GM18498 (cell line): Measurements from ENCODE around the gene ITIH5.

ENCODE experiments used
- ATAC-seq: cut with Tn5 transposase; IDR thresholded peaks from one replicate; pipeline ENCODE4 v1.9.1; 2021; ENCODE audit warnings: mild to moderate bottlenecking, moderate library complexity; ENCODE audit not compliant: unreplicated experiment

ITIH5 gene

DNA sequence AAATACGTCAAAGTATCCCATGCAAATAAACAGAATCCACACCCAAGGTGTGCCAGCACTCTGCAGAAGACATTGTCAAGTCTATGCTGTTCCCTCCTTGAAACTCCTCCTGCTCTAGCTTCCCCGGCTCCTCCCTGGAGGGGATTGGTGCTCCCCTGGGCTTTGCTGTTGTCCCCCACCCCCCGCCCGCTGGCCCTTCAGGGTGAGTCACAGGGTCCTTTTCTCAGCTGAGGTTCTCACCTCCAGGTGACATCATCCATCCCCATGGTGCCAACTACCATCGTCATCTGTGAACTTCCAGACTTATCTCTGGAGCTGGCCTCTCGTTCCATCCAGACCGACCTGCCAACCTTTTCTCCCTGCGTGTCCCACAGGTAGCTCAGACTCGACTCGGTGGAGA lies 77.0 kb downstream of the ITIH5 start:
- no peak for ATAC-seq

DNA sequence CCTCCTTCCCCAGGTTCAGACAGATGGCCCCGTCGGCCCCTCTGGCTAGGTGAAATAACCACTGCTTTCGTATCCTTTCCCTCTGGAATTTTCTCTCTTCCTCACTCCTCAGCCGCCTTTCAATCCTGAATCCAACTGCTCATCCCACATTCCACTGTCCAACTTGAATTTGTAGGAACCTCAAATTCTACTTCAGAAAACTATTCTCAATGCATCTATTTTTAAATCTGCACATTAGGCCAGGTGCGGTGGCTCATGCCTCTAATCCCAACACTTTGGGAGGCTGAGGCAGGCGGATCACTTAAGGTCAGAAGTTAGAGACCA lies 78.9 kb downstream of the ITIH5 start:
- no peak for ATAC-seq

DNA sequence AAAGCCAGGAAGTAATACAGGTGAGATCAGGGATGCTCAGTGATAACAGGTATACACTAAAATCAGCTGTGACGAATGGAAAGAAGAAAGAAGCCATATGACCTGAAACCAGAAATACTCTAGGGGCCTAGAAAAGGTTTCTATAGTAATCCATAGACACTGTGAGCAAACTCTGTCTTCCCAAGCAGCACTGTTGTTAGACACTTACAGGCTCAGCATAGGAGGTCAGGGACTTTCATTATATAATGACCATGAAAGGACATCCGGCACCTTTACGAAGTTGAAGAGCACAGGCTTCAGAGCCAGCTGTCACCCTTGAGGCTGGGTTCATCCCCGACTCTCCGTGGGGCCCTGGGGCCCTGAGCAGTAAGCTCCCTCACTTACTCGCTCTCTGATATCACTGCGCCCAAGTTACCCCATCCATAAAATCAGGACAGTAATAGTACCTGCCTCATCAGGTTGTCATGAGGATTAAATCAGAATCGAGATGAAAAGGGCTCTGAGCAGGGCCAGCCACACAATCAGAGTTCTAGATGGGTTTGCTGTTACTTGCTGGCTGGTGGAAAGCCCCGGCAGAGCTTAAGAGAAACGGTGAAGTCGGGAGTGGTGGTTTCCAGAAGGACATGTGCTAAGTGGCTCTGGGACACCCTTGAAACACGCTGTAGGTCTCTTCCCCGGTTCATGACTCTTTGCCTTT lies 79.5 kb downstream of the ITIH5 start:
- ATAC-seq: no peak

DNA sequence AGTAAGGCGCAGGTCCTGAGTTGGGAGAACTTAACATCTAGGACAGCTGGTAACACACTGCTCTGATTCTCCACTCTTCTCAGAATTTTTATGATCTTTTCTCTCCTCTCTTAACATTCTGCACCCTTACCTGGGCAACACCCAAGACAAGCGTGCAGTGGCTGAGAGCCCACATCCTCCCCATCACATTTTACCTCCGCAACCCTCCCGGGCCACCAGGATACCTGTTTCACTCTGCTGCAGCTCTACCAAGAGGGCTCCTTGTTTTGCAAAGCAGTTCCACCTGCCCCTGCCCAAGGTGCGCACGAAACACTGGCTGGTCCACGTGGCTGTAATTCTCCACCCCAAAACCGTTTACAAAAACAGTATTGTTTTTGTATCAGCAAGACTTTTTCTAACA lies 81.5 kb downstream of the ITIH5 start:
- ATAC-seq: no peak

DNA sequence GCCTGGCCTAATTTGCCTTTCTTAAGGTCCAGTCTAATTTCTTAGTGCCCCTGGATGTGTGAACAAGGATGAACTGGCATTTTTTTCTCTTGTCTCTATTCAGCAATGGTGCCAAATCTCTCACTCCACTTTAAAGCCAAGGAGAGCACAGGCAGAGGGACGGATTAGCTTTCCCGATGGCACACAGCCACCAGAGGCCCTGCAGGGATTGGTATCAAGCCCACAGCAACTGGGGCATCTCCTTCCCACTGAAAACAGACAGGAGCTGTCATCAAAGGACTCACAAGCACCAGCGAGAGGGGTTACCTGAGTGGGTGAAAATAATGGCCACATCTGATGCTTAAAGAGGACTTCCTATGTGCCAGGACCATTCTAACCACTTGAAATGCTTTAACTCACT lies 83.1 kb downstream of the ITIH5 start:
- no peak for ATAC-seq

DNA sequence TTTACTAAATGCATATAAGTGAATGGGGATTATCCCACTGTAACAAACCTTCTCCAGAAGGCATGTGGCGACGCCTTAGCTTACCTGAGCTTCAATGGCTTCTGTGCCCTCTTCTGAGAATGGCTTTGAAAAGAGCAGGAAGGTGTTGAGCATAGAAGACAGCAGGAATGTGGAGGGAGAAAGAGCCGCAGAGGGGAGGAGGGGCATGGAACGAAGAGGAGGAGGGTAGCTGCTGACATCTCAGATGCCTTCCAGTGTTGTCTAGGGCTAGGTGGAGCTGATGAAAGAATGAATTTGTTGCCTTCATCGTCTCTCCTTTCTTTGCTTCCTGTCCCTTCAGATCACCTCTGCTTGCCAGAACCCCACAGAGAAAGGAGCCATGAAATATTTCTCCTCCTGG lies 86.2 kb downstream of the ITIH5 start:
- ATAC-seq: no peak

DNA sequence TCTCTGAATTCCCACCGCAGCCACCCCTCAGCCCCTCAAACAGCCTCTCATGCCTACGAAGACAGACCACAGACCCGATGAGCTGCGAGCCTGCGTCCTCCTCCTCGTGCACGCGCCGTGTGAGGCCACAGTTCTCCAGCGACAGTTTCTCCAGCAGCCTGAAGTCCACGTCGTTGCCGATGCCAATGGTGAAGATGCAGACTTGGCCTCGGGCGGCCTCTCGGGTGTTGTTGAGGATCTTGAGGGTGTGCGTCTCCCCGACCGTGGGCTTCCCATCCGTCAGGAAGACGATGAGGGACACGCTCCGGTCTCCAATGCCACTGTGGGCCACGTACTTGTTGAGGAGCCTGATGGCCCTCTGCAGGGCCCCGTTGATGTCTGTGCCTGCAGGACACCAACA lies 87.1 kb downstream of the ITIH5 start:
- no peak for ATAC-seq

DNA sequence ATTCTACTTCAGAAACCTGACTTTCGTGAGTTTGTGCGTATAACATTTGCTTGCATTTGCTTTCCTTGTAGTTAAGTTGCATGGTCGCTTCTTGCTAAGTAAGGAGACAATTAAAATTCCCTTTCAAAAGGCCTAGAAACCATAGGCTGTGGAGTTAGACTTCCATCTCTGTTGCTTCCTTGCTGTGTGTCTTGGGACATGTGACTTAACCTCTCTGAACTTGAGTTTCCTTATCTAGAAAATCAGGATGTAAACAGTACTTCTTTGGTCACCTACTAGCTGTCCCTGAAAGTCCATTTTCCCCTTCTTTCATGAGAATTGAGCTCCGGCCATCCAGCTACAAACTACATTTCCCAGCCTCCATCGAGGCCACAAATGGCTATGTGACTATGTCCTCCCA lies 89.2 kb downstream of the ITIH5 start:
- ATAC-seq: no peak

DNA sequence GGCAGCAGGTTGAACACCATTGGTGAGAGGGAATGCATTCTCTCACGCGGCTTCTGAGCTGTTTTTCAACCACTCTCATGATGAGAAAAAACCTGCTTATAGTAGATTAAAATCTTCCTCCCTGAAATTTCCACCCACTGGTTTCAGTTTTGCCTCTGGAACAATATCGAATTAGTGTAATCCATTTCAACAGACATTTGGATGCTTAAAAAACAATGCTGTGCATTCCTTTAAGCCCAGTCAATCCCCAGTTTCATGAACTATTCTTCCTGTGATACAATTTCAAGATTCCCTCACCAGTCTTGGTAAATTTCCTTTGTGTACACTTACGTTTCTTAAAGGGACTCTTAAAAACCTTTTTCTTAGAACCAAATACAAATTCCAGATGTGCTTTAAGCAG lies 89.6 kb downstream of the ITIH5 start:
- ATAC-seq: no peak

DNA sequence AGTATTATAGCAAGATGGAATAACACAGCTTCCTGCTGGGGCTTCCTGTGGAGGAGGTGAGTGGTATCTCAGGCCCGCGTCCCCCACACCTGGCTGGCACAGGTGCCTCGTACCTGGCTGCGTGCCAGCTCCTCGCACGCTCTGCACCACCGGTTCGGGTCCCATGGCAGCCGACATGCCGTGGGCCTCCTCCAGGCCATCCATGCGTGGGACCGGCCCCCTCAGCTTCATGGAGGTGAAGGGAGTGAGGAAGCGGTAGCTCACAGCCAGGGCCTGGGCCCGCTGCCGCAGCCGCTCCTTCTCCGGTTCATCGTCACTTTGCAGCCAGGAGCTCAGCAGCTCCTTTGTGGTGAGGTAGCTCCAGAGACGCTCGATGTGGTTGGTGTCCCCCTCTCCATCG lies 90.4 kb downstream of the ITIH5 start:
- ATAC-seq: no peak

DNA sequence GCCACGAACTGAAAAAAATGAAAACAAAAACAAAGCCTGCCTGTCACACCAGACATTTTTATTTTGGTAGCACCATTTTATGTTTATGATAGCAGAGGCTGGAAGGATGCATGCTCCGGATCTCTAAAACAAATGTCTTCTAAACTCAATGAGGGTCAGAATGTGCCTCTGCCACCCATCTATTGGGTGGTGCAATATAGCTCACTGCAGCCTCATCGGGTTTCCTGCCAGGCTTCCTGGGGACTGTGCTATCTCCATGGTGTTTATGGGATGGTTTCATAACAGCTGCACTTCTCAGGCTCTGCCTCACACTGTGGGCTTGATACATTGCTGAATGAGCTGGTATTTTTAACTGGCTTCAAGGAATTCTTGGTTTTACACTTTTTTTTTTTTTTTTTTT lies 94.4 kb downstream of the ITIH5 start:
- no peak for ATAC-seq

DNA sequence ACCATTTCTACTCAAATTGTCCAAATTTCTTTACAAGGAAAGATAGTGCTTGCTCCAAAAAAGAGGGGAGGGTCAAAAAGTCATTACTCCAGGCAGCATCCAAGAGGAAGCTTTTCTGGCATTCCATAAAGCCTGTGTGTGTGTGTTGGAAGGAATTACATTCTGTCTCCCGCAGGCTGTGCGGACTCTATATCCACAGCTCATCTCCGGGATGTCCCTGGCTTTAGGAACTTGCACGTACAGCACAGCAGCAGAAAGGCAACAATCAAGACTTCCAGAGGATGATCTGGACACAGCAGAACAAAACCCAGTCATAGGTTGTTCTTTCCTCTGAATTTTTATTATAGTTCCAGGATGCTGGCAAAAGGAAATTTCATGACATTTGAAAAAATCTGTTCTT lies 94.8 kb downstream of the ITIH5 start:
- no peak for ATAC-seq

DNA sequence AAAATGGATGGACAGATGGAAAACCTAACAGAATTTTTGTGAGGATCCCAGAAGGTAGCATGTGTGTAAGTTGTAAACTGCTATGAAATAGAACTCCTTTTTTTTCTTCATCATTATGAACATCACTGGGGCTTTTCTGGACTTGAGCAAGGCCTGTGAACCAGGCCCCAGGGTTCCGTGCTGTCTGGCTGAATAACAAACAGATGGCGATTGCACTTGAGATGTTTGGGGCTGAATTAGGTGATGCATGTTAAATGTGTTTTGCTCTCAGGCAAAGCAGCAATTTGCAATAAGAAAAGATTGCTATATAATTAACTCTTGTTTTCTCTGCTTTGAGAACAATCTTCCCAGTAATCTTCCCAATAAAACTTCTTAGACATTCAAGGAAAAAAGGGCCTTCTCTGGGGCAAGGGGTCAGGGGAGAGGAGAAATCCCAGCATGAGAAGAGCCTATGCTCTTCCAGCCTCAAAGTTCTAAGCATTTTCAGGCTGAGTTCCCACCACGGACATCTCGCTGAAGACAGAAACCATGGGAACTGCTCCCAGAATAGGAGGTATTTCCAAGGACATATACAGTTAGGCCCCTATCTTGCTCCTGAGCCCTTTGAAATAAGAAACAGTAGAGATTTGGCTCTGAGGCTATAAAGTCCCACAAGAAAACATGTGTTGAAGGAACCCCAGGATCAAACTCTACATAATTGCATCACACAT lies 98.7 kb downstream of the ITIH5 start:
- ATAC-seq: no peak

DNA sequence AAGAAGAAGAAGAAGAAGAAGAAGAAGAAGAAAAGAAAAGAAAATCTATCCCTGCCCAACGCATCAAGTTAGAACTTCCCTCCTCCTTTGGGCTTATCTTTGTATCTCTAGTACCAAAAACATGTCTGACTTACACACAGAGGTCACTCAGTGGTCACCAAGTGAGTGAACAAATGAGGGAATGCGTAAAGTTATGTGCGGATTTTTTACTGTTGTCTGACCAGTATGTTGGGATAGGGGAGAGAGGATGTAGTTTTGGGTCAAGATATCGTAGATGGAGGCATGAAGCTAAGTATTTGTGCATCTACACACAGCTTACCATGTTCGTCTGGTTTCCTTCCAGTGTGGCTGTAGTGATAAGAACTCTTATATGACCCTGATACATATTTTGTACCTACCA lies 99.9 kb downstream of the ITIH5 start:
- ATAC-seq: no peak

DNA sequence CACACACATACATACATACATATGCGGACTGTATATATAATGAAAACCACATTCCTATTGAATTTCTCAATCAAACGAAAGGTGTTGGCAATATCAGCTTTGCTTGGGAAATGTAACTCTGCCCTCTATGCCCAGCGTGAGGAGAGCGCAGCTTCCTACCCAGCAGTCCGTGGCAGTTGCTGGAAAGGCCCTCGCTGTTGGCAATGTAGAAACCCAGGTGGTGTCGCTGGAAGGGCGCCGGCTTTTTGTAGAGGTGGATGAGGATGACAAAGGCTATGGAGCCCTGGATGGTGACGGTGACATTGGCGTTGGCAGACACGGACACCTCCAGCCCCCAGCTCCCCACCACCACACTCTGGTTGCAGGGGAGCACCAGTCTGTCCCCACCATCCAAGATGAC lies 100.9 kb downstream of the ITIH5 start:
- no peak for ATAC-seq

DNA sequence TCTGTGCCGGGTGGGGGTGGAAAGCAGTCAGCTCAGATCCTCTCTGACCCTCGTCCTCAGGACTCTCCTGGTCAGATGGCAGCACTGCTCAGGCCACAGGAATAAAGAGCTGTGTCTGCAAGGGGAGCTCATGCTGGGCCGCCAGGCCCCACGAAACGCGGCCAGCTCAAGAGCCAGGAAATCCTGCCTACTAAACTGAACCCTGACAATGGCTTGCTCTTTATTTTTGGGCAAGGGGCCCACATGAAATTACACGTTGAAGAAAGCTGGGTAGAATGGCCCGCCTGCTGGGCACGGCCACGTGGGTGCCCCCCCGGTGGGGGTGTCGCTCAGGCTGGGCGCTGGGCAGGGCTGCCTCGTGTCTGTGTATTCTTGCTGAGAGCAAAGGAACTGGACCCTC lies 103.0 kb downstream of the ITIH5 start:
- no peak for ATAC-seq

DNA sequence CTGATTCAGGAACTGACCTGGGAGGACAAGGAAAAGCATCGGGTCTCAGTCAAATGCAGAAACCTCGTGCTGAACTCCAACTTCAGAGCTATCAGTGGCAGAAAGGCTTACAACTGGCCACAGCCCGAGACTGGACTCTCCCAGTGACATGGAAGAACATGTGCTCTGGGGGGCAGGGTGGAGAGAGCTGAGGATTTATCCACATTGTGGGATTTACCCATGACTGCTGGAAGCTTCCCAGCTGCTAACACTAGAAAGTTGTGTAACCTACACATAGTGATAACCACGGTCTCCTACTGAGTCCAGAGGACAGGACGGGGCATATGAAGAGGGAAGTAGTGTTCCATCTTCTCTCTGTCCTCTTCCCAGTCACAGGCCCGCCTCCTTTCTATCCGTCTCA lies 103.4 kb downstream of the ITIH5 start:
- no peak for ATAC-seq

DNA sequence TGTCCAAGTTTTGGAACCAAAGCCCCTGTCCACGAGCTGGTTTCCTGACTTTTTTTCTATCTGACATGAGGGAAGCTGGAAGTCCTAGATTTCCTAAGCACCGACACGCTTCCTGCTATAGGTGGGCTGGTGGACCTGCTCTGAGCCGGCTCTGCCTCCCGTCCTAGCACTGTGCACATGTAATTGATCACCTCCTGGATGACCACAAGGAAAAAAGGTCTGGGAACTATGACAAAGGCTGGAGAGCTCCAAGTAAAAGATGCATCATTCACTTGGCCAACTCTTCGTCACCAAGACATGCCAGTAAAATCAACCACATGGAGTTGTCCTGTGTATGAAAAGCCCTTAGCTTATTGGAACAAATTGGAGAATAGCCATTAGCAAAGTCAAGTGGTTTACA lies 104.8 kb downstream of the ITIH5 start:
- ATAC-seq: no peak

DNA sequence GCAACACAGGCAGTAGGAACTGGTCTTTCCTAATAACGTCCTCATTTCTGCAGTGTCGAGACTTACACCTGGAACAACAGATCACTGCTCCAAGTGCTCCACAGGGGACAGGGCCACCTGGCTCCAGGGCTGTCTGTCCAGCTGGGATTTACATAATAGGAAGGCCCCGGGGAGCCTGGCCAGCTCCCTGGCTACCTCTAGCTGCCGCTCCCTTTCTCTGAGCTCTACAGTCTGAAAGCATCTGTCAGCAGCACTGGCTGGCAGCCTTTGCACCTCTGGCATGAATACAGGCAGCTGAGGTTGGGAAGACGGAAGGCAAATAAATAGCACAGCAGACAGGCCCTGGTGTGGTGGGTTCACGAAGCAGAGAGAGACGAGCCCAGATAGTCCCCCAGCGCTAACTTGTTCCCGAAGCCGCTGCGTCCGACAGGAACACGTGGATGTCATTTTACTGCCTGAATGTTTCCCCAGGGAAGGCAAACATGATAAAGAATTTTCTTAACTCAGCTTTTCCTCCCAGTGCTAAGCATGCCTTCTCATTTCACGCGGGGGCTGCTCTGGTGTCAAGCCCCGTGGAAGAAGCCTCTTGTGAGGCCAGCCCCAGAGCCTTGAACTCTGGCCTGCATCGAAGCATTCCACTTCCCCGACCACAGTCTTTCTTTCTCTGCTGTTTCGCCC lies 105.4 kb downstream of the ITIH5 start:
- no peak for ATAC-seq

DNA sequence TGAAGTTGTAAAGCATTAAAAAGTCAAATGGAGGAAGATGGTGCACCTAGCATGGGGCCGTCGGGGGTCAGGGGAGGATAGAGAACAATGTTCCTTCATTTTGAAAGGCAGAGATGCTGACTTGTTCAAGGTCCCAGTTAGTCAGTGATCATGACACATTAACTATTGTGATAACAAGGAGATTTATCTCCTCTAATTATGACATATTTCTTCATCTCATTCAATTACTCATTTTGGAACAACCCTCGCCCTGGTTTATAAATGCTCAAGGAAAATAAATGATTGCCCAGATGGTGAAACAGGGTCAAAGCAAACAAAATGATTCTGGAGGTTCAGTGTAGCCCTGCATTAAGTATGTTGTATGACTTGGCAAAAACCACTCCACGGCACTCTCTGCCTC lies 106.2 kb downstream of the ITIH5 start:
- no peak for ATAC-seq

DNA sequence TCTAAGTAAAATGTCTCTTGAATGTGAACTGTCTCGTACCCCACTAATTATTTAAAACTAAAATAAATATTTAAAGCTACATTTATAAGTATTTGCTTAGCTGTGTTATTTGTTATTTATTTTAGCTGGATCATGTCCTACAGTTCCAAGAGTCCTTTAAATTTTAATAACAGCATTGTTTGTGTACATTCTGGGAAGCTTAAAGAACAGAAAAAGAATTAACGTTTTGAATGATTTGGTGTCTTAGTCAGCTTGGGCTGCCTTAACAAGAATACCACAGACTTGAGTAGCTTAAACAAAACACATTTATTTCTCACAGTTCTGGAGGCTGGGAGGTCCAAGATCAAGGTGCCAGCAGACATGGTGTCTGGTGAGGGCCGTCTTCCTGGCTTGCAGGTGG lies 107.4 kb downstream of the ITIH5 start:
- no peak for ATAC-seq

DNA sequence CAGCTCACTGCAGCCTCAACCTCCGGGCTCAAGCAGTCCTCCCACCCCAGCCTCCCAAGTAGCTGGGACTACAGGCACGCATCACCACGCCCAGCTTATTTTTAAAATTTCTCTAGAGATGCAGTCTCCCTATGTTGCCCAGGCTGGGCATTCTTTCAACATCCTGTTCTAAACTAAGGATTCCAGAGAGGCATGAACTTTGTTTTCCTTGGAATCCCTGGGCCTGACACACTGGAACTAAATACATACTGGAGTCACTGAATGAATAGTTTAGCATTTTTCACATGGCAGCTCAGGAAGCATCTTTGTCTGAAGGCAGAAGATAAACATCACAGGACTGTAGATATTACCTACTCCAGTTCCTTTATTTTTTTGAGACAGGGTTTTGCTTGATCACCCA lies 108.7 kb downstream of the ITIH5 start:
- ATAC-seq: no peak

DNA sequence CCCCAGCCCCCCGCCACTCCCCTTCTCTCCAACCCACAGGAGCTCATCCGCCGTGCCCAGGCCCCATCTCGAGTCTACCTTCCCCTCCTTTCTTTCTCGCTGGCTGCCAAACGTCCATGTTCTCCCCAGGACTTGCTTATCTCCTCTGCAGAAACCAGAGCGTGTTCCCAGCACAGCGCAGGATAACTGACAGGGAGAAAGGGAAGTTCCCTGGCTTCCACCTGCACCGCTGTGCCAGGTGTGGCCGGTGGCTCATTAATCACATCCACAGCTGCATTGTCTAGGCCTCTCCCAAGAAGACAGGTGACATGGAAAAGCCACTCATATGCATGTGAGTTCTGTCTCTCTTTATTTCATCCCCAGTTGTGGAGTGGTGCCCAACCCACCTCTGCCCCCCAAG lies 113.2 kb downstream of the ITIH5 start:
- ATAC-seq: no peak
